Measurements from ENCODE around the gene LEKR1.

The LEKR1 gene

DNA sequence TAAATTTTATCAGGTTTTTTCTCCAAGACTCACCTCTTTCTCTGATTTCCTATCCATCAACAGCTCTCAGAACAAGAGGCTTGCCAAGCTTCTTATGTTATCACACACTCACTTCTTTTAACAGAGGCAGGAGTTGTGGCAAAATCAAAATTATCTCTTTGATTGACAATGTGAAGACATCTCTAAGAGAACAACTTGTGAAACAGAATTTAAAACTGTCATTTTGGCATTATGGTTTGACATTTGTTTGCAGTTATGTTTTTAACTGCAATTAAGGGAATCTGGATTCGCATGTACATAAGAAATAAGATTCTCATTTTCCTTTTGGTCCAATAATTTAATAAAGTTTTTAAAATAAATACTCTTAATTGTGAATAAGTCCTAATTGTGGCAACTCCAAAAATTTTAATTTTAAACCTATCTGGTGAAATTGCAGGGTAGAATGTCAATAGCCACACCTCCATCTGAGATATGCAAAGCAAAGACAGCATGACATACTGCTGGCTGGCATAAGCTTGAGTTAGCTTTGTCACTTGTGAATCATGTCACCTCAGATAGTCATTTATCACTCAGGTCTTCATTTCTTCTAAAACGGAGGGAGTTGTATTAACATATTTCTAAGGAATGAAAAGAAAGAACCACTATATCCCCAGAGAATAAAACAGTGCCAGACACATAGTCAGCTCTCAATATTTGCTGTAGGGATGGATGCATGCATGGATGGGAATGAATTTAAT lies 175.2 kb downstream of the LEKR1 start:
- H3K27ac ChIP-seq = no peak overlapping the region
- POLR2A ChIA-PET (ENCODE audit: low non-redundant PET) = no interaction called here
- TF ChIP-seq, protein P1, sequence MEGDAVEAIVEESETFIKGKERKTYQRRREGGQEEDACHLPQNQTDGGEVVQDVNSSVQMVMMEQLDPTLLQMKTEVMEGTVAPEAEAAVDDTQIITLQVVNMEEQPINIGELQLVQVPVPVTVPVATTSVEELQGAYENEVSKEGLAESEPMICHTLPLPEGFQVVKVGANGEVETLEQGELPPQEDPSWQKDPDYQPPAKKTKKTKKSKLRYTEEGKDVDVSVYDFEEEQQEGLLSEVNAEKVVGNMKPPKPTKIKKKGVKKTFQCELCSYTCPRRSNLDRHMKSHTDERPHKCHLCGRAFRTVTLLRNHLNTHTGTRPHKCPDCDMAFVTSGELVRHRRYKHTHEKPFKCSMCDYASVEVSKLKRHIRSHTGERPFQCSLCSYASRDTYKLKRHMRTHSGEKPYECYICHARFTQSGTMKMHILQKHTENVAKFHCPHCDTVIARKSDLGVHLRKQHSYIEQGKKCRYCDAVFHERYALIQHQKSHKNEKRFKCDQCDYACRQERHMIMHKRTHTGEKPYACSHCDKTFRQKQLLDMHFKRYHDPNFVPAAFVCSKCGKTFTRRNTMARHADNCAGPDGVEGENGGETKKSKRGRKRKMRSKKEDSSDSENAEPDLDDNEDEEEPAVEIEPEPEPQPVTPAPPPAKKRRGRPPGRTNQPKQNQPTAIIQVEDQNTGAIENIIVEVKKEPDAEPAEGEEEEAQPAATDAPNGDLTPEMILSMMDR (conservative IDR thresholded peaks at IDR 0.05; ENCODE audit: low read depth) = no peak
- CTCF ChIA-PET = interaction anchor here (0.5 kb wide), 1 partner anchor 460 kb away, joined by 4 read pairs; no protein-coding TSS in a partner anchor
- no peak for DNase-seq (ENCODE audit: low spot score)

DNA sequence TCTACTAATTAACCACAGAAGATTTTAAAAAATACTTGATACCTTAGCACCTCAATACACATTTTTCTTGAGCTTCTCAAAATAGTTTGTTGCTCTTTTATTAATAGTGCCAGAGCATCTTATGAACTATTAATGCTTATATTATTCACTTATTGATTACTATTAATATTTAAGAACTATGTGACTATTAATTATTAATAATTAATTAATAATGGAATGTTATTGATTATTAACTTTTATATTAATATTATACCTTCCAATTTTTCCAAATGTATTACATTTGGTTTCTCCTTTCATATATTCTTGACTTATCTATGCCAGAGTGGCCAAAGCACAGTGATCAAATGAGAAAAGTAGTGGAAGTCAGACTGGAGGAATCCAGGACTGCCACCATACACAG lies 195.5 kb downstream of the LEKR1 start:
- ChIA-PET POLR2A (ENCODE audit: low non-redundant PET) (no interaction called here), CTCF (no interaction called here)
- TF ChIP-seq, protein P1 (conservative IDR thresholded peaks at IDR 0.05; ENCODE audit: low read depth) = no peak
- no peak overlapping the region for H3K27ac ChIP-seq
- DNase-seq (ENCODE audit: low spot score) = no peak

DNA sequence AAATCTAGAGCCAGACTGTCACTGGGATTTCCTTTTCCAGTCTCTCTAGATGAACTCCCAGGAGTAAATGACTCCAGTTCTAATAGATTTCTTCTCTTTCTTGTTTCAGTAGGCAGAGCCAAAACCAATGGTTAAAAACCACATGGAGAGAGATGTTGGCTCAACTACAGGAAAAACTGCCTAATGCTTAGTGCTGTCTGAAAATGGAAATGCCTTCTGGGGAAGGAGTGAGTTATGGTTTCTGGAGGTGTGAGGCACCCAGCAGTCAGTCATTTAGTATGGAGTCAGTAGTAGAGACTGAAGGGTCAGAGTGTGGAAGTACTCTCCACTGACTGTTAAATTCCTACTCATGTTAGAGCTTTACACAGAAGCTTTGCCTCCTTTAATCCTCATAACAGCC lies 197.1 kb downstream of the LEKR1 start:
- TF ChIP-seq, protein P1 (conservative IDR thresholded peaks at IDR 0.05; ENCODE audit: low read depth) = no peak
- POLR2A ChIA-PET (ENCODE audit: low non-redundant PET) = no interaction called here
- CTCF ChIA-PET = no interaction called here
- DNase-seq (ENCODE audit: low spot score) = no peak
- no peak overlapping the region for H3K27ac ChIP-seq

DNA sequence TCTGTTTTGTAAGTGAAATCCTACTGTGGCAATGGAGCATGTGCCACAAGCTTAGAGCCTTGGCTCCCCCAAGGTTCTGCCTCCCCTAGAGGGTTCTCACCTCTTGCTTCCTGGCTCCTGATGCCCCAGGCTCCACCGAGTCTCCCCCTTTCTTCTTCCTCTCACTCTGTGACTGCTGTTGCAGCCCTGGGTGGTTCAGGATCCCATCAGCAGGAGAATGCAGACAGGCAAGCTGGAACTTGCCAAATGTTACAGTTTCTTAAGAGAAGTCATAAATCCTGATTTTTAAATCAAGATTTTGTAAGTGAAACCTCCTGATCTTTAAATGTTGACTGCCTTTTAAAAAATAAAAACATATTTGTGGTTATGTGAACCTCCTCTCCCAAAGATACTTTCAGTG lies 199.9 kb downstream of the LEKR1 start:
- TF ChIP-seq, protein P1 (conservative IDR thresholded peaks at IDR 0.05; ENCODE audit: low read depth) = no peak
- H3K27ac ChIP-seq = peak overlapping the region; percentile 53
- peak; percentile 43 for DNase-seq (ENCODE audit: low spot score)
- ChIA-PET CTCF (interaction anchor here (0.6 kb wide), 2 partner anchors 50 to 72 kb away, joined by 3 to 5 read pairs; no protein-coding TSS in a partner anchor), POLR2A (ENCODE audit: low non-redundant PET) (no interaction called here)

DNA sequence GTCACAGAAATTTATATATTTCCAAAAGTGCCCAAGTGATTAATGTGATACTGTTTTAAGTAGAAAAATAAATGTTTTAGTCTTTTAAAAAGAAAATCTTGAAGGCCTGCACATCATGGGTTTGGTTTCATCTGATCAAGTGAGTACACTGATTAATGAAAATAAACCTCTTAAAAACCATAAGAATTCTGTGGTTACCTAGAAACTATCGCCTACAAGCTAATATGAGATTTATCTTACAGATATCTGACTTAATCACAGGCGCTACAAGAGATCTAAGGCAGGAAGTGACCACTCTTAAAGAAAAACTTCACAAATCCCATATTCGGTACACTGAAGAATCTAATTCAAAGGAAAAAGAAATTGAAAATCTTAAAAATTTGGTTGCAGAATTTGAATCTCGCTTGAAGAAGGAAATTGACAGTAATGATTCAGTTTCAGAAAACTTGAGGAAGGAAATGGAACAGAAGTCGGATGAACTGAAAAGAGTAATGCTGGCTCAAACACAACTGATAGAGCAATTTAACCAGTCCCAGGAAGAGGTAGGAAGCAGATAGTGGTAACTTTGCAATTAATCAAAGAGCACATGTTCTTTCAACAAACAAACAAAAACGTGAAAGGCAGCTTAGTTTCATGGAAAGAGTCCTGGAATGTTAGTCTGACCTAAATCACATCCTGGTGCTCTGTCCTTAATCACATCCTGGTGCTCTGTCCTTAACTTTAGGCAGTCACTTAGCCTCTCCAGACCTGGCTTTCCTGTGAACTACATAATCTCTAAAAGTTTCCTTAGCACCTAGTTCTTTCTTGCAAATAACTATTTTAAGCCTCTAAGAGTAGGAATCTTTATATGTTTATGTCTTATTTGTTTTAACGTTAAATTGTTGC lies 201.9 kb downstream of the LEKR1 start:
- H3K27ac ChIP-seq = no peak overlapping the region
- DNase-seq (ENCODE audit: low spot score) = no peak
- ChIA-PET CTCF (no interaction called here), POLR2A (ENCODE audit: low non-redundant PET) (no interaction called here)
- TF ChIP-seq, protein P1 (conservative IDR thresholded peaks at IDR 0.05; ENCODE audit: low read depth) = no peak

DNA sequence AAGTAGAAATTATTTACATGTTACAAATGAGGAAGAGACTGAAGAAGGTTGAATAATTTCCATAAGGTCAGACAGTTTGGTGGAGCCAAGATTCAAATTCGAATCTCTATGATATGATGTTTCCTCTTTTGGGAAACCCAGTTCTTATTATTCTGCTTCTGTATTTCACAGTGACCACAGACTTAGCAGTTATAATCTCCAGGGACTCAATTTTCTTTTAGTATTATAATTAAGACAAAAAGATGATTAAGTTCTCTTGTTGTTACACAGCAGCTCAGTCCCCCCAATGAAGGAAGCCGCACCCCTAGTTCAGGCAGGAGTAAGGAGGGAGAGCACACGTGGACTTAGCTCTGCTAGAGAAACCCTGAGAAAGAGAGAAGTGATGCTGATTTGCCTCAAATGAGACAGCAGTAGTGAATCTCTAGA lies 203.2 kb downstream of the LEKR1 start:
- no peak for DNase-seq (ENCODE audit: low spot score)
- POLR2A ChIA-PET (ENCODE audit: low non-redundant PET) = no interaction called here
- H3K27ac ChIP-seq = no peak overlapping the region
- CTCF ChIA-PET = interaction anchor here (0.6 kb wide), 1 partner anchor 47 kb away, joined by 5 read pairs; no protein-coding TSS in a partner anchor
- TF ChIP-seq, protein P1 (conservative IDR thresholded peaks at IDR 0.05; ENCODE audit: low read depth) = no peak

All from RWPE1 (cell line).